IPS DF 19.7 (cell line): ENCODE data around the gene CCDC18.
"Not testable (repeated sequence)": the region's sequence is repeated elsewhere in the genome, so short reads cannot be mapped to it uniquely, and the experiment has no call there.

Source experiments
- DNase-seq: peaks from one replicate; pipeline ENCODE4 v3.0.0-alpha.2; 2013; ENCODE audit warnings: low read depth, low spot score

Gene CCDC18

DNA sequence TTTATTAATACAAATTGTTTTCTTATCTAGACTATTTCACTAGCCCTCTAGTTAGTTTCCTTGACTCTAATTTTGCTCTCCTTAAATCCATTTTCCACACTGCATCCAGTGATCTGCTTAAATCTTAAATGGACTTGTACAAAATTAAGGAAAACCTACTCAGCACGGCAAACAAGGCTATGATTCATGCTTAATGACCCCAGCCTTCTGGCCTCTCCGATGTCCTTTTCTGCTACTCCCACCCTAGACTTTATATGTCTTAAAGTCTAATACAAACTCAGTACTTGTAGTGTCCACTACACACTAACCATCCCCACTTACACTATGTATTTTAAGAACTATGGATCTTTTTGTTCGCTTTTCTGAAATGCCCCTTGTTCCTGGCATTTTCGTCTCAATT is 2.5 kb upstream of the CCDC18 start:
- DNase-seq: no peak

DNA sequence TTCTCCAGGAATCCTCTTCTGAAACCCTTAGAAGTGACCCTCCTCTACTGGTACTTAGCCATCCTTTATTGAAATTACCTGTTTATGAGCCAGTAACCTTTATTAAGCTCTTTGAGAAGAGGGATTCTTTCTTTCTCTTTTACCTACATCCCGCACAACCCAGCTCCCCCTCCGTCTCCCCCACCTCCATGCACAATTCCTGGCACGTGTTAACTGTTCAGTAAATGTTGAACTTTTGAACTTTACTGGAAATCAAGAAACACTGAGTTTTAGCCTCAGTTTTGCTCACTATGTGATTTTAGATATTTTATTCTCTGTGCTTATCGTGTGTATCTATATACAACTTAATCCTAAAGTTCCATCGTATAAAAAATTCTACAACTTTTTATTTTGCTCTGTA is 2.1 kb upstream of the CCDC18 start:
- DNase-seq: no peak

DNA sequence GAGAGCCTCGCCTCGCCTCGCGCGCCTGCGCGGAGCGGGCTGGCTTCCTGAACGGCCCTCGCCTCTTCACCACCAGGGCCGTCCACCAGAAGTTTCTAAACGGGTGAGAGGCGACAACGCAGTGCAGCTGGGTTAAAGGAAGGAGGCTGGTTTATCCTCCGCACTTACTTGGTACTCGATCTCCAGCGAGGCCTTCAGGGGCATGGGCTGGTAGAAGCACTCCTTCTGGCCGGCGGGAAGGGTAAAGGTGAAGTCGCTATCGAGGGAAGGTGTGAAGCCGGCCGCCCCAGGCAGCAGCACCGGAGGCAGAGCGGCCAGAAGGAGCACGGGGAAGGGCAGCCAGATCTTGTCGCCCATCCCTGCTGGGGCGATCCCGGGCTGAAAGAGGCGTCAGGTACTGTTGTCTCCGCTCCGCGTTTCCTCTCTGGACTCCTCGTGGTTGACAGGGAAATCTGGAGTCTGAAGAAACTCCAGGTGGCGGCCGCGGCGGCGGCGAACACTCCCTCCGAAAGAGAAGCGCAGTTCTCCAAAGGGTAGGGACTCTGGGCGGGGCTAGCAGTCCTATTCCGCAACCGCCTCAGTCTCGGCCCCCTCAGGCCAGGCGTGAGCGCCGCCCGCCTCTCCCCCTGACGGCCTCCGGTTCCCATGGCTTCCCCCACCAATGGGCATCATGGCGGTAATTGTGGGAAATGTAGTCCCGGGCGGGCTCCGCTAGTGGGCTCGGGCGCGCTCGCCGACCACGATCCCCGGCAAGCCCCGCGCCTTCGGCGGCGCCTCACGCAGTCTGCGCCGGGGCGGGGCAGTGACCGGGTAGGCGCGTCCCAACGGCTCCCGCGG is 420 bp upstream of the CCDC18 start, which contains the start of gene TMED5:
Gene TMED5 (minus strand): TSS at position 528 of the 837 bp plus-strand sequence. CDS start 171 bp downstream, at position 357.
- peak; percentile 88 for DNase-seq

DNA sequence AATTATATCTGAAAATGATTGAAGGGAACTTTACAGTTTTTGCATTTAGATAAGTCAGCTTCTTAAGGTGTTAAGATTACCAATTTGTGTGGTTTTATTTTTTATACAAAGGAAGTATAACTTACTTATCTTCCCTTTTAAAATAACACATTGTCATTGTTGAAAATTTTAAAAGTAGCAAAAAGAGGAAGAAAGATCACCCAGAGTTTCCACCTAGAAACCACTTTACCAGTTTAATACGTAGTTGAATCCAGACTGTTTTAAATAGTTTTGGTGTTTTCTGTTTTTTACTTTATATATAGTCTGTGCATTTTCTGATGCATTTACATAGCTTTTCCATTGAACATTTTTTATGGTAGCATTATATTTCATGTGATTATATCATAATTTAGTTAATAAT is 6.1 kb downstream of the CCDC18 start:
- no peak for DNase-seq

DNA sequence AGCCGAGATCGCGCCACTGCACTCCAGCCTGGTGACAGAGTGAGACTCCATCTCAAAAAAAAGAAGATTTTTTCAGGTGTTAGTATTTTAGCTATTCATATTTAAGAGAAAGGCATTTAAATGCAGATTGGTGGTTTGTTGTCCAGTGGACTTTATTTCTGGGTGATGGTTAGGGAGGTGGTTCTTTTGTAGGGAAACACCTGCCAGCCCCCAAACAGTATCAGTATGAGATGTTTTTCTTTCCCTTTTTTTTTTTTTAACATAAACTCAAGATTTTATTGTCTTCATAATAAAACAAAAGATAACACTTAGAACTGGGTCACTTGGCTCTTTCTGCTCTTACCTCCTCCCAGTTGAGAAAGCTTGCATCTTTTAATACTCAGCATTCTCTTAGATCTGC is 9.9 kb downstream of the CCDC18 start:
- no peak for DNase-seq

DNA sequence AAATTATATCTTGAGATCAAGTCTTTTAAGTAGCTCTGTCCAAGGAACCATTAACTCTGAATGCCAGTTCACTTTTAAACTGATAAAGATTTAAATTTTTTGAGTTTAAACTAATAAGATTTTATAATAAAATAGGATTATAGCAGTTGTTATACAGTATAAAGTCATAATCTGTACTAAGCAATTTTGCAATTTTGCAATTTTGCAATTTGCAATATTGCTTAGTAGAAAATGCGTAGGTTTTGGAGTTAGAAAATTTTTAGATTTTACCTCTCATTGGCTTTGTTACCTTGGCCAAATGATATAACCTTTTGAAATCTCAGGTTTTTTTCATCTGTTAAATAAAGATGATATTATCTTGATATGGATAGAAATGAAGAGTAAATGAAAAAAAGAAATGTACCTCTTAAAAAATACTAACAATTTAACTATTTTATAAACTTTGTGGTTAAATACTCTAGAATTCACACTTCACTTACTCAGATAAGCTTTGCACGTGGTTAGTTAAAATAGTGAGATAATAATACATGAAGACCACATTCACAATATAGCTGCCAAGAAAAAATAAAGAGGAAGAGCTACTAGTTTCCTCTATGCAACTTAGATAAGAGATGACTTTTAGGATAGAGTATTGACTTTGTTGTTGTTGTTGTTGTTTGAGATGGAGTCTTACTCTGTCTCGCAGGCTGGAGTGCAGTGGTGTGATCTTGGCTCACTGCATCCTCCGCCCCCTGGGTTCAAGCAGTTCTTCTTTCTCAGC is 13.9 kb downstream of the CCDC18 start:
- DNase-seq: no peak

DNA sequence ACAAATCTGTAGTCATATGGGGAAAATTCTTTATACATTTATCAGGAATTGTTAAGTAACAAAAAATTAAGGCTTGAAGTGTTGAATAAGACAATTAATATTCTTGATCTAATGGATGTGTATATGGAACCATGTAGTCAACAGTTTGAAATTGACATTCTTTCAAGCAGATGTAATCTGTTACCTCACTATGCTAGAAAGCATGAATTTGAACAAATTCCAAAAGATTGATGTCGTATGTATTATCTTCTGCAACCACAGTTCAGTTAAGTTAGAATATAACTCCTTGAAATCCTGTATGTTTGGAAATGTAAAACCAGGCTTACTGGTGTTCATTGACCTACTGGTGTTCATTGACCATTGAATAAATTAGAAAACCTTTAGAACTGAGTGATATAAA is 16.1 kb downstream of the CCDC18 start:
- no peak for DNase-seq

DNA sequence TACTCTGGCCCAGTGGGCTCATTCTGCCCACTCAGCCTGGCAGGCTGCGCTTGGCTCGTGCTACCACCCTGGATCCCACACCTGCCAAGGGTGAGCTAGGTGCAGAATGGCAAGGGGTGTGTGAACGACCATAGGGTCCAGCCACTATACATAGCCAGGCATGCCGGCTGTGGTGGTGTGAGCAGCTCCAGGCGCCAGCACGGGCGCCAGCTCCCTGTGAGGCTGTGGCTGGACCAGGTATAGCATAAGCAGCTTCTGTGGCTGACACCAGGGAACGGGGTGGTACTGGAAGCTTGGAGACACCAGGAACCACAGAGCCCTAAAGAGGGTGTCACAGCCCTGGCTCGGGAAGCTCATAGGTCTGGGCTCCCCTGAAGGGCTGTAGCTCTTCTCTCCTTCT is 18.6 kb downstream of the CCDC18 start:
- no peak for DNase-seq

DNA sequence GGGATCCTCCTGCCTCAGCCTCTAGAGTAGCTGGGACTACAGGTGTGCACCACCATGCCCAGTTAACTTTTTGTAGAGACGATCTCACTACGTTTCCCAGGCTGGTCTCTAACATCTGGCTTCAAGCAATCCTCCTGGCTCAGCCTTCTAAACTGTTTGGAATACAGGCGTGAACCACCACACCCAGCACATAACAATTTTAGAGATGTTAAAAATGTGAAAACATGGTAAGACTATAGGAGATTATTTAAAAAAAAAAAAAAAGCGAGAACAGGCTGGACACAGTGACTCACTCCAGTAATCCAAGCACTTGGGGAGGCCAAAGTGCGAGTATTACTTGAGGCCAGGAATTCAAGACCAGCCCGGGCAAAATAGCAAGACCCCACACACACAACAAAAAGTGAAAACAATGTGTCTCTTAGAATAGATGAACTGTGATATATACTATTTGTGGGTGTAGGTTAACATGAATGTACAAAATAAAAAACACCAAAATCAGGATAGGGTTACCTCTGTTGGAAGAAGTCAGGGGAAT is 19.6 kb downstream of the CCDC18 start:
- no peak for DNase-seq

DNA sequence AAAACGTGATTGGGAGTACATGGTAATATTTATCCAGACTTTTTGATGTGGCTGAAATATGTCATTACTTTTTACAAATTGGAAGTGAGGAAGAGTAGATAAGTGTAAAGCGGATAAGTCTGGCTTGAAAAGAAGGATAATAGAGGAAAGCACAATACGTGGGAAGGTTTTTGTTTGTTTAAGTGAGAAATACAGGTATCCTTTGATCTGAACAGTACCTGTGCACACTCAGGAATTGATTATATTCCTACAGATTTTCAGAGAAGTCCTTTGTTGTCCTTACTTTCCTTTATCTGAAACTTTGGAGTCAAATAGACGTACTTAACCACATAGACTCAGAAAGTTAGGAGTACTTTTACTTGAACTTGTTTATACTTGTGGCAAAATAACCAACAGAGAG is 20.2 kb downstream of the CCDC18 start:
- no peak for DNase-seq

DNA sequence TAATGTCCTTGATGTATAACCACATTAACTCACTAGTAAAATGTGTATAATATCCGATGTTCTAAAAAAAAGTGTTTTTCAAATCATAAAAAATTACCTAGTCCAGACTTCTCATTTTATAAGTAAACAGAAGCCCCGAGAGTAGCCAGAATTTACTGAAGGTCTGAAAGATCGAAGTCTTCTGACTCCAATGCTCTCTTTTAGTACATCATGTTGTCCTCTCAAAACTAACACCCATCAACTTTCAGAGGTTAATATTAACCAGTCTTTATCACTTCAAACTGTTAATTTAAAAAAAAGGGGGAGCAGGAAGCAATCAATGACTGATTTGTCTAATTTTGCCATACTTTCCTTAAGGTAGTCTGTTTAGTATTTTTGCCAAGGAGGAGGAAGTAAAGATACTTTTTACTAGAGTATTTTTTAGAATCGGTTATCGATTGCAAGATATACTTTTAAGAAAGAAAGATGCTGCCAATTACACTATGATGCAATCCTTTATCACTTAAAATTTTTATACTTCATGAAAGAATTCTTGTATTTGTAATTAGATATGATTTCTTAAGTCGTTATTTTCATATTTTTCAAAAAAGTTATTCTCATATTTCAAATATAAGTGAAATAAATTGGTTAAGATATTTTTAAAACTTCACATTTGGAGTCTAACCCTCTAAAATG is 25.5 kb downstream of the CCDC18 start:
- no peak for DNase-seq

DNA sequence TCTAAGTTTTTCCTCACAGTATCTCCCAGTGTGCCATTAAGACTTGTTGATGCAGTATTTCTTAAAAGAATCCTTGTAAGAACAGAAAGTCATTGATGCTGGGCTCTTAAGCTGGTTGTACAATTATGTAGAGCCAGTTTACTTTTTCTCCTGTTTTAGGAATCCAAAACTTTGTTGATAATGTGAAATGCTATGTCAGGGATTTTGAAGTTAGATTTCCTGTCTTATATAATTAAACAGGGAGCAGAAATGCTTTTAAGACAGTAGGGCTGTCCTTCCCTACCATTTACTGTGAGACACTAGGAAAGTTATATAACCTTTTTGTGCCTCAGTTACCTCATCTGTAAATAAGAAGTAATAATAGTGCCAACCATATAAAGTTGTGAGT is 26.0 kb downstream of the CCDC18 start:
- DNase-seq: no peak

DNA sequence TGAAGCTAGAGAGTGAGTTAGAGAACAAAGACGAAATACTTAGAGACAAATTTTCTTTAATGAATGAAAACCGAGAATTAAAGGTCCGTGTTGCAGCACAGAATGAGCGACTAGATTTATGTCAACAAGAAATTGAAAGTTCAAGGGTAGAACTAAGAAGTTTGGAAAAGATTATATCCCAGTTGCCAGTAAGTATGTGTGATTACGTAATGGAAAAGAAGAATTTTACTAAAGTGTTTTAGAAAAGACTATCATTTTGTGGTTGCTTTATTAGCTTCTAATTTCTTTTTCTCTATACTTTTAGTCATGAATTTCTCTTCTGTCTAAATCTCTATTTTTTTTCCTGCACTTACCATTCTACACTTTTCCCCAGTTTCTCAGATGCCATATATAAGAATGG is 26.7 kb downstream of the CCDC18 start:
- no peak for DNase-seq

DNA sequence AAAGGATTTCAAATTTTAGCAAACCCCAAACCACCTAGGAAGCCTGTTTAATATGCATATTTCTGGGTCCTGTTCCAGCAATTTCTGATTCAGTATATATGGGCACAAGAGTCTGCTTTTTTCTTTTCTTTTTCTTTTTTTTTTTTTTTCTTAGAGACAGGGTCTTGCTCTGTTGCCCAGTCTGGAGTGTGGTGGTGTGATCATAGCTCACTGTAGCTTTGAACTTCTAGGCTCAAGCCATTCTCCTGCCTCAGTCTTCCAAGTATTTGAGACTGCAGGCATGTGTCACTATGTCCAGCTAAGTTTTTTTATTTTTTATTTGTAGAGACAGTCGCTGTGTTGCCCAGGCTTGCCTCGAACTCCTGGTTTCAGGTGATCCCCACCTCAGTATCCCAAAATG is 34.8 kb downstream of the CCDC18 start:
- DNase-seq: no peak

DNA sequence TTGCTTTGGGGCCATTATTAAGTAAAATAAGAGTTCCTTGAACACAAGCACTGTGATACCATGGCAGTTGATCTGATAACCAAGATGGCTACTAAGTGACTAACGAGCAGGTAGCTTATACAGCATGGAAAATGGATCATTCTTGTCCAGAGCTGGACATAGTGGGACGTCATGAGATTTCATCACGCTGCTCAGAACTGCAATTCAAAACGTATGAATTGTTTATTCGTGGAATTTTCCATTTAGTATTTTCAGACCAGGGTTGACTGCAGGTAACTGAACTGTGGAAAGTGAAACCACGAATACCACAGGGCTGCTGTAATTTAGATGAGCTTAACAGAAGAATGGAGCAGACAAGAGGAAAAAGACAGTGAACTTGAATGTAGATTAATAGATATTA is 38.9 kb downstream of the CCDC18 start:
- DNase-seq: no peak

DNA sequence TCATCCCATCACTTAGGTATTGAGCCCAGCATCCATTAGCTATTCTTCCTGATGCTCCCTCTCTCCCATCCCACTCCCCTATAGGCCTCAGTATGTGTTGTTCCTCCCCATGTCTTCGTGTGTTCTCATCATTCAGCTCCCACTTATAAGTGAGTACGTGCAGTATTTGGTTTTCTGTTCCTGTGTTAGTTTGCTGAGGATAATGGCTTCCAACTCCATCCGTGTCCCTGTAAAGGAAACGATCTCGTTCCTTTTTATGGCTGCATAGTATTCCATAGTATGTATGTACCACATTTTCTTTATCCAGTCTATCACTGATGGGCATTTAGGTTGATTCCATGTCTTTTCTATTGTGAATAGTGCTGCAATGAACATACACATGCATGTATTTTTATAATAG is 40.2 kb downstream of the CCDC18 start:
- not testable (repeated sequence) for DNase-seq

DNA sequence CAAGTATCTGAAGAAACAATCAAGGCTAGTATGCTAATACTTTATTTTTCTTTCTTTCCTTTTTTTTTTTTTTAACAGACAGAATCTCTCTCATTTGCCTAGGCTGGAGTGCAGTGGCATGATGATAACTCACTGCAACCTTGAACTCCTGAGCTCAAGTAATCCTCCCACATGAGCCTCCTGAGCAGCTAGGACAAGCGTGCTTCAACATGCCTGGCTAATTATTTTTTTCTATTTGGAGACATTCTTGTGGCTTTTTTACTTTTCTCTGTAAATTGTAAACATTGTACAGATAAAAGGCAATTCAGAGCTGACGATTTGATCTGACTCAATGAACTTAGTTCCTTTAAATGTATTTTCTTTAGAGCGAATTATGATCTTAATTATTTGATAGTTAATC is 41.4 kb downstream of the CCDC18 start:
- DNase-seq: no peak

DNA sequence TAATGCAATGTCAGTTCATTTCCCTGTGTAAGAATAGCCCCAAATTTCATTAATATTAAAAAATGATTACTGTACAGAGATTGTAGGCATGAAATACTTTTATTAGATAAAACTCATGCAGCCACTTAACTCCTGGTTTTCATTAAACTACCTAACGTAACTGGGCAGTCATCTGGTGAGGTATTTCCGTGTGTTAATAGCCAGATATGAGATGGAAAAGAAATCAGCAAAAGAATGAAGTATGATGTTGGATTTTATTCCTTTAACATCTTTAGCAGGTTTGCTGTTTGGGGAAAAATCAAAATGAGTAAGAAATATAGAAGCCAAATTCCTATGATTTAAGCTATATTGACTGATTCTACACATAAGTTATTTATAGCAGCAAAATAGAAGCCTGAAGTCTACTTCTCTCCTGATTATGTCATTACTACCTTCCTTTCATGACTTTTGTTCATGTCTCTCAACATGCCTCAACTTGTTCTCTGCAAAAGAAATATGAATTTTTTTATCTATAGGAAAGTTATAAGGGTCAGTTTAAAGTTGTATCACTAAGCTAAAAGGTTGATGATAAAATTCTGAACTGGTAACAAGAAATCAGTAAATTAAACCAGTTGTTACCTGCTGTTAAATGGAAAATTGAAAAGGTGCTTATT is 42.6 kb downstream of the CCDC18 start:
- no peak for DNase-seq

DNA sequence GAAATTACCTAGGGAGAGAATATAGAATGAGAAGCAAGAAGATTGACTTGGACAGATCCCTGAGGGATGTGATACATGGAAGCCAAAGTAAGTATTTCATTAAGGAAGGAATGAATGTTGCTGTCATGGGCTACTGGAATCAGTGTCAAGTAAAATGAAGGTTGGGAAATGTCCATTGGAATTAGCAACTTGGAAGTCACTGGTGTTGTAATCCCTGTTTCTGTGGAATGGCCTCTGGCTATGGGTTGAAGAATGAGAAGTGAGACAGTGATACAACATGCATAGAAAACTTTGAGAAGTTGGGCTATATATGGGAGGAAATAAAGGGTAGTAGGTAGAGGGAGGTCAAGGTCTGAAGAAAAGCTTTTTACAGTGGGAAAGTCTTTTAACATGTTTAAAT is 54.7 kb downstream of the CCDC18 start:
- no peak for DNase-seq

DNA sequence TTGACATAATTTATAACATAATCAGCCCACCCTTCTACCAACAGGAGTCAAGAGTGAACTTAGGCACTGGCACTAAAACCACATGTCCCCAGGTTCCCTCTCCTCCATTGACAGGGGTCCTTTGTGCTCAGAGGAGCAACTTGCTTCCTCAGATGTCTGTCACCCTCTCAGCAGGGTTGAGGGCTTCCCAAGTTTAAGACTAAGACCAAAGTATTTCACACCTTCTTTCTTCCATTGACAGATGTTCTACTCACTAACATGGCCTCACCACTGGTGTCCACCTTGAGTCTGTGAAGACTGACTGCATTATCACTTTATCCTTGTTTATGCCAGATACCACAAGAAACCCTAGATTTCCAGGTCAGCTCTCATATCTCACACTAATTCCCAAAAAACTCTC is 56.5 kb downstream of the CCDC18 start:
- DNase-seq: no peak

DNA sequence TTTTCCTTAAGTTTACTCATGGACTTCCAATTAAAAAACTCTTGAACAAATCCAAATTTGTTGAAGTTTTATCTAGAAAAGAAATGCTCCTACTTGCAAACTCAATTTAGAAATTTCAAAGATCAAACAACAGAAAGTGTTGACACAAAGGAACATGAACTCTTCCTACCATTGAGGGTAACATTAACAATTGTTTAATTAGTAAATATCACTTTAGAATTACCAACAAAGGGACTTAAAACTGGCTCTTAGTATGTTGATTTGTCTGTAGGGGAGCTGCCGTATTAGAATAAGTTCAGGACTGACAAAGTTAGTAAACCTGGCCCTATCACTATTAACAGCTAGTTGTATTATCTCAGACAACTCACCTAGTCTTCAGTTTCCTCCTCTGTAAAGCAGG is 57.9 kb downstream of the CCDC18 start:
- DNase-seq: no peak

DNA sequence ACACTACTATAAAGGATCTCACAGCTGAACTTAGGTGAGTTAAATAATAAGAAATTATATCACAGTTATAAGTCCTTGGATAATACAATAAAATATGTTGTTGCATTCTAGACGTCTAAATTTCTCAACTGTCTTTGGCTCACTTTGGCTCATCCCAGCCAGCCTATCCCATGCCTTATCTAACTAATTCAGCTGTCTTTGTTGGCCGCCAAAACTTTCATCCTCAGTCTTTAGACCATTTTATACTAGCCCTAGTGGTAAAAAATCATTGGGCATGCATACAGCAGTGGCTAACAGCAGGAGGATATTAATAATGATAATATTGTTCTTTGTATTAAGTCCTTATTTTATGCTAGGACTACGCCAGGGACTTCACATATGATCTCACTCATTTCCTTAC is 59.3 kb downstream of the CCDC18 start:
- no peak for DNase-seq
